SU-DHL-6 (cell line): ENCODE results near the gene CDIP1.

Experiments used
- H2AFZ ChIP-seq: fragments of 200-600 bp; sonication (generic); 2 replicates; pipeline ENCODE4 v1.6.1; 2014; ENCODE audit warnings: low read depth, mild to moderate bottlenecking, moderate library complexity, mixed read lengths, antibody characterized with exemption, low read length; ENCODE audit not compliant: severe bottlenecking
- H3F3A ChIP-seq: fragments of 200-600 bp; shearing (Covaris generic); 2 replicates; pipeline ENCODE4 v1.6.0; 2016; ENCODE audit warnings: antibody characterized with exemption, mild to moderate bottlenecking; ENCODE audit not compliant: insufficient read depth
- H3K27ac ChIP-seq: fragments of 200-600 bp; sonication (generic); 2 replicates; pipeline ENCODE4 v1.5.1; 2016; ENCODE audit warnings: low read depth, mild to moderate bottlenecking, low read length, moderate library complexity, mixed read lengths
- H3K27me3 ChIP-seq: fragments of 200-600 bp; sonication (generic), shearing (Covaris generic); 2 replicates; pipeline ENCODE4 v1.6.0; 2014; ENCODE audit warnings: mild to moderate bottlenecking, low read length
- H3K36me3 ChIP-seq: fragments of 200-600 bp; sonication (generic); 2 replicates; pipeline ENCODE4 v1.6.1; 2014; ENCODE audit warnings: mild to moderate bottlenecking, low read length, mixed read lengths
- H3K4me2 ChIP-seq: fragments of 300-600, 200-600 bp; shearing (Covaris generic), sonication (generic); 2 replicates; pipeline ENCODE4 v1.6.0; 2014; ENCODE audit warnings: low read length, low read depth, mild to moderate bottlenecking; ENCODE audit not compliant: poor library complexity, severe bottlenecking
- H3K4me3 ChIP-seq: fragments of 200-600 bp; sonication (generic); 2 replicates; pipeline ENCODE4 v1.5.1; 2014; ENCODE audit warnings: antibody characterized with exemption, low read length, mild to moderate bottlenecking, mixed read lengths; ENCODE audit not compliant: insufficient read depth, poor library complexity, severe bottlenecking
- H3K79me2 ChIP-seq: fragments of 200-600 bp; sonication (generic); 2 replicates; pipeline ENCODE4 v1.6.1; 2014; ENCODE audit warnings: mild to moderate bottlenecking, low read length, moderate library complexity; ENCODE audit not compliant: insufficient read depth
- H3K9ac ChIP-seq: fragments of 200-600 bp; sonication (generic); 2 replicates; pipeline ENCODE4 v1.7.0; 2014; ENCODE audit warnings: mild to moderate bottlenecking, low read length
- H3K9me2 ChIP-seq: fragments of 200-600 bp; sonication (generic); replicated peaks from 2 replicates; pipeline ENCODE4 v1.6.1; 2014; ENCODE audit warnings: low read length; ENCODE audit not compliant: insufficient read depth
- H3K9me3 ChIP-seq: fragments of 200-600 bp; sonication (generic); 2 replicates; pipeline ENCODE4 v1.6.1; 2014; ENCODE audit warnings: low read length, mixed read lengths; ENCODE audit not compliant: insufficient read depth
- H4K20me1 ChIP-seq: fragments of 200-600 bp; sonication (generic); 2 replicates; pipeline ENCODE4 v1.6.1; 2014; ENCODE audit warnings: low read depth, mild to moderate bottlenecking, antibody characterized with exemption, low read length, moderate library complexity, mixed read lengths
- CTCF ChIP-seq: fragments of 200-600 bp; sonication (generic); IDR thresholded peaks from one replicate; pipeline ENCODE4 v1.5.1; 2017; ENCODE audit warnings: antibody characterized with exemption, mild to moderate bottlenecking, low read length, moderate library complexity; ENCODE audit not compliant: insufficient read depth, poor library complexity, severe bottlenecking
- EZH2phosphoT487 ChIP-seq: fragments of 200-600 bp; sonication (generic), shearing (Covaris generic); conservative IDR thresholded peaks from 2 replicates; pipeline ENCODE4 v1.6.1; 2018; ENCODE audit warnings: mild to moderate bottlenecking, antibody characterized with exemption, low read length, moderate library complexity, mixed read lengths

CDIP1 gene

DNA sequence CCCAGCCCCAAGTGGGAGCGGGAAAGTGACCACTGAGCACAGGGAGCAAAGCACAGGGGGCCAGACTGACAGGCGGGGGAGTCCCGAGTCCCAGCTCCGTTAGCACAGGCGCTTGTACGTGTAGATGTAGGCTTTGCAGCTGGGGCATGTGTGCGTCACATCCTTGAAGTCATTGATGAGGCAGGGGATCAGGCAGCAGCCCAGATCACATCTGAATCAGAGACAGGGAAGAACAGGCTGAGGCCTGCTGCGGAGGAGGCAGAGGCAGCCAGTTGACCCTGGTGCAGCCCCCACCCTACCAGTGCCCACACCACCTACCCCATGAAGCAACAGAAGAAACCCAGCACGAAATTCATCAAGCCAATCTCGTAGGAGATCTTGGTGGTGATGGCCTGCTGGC is 26.1 kb downstream of the CDIP1 start:
- Histone ChIP-seq H4K20me1 (no peaks in the 10 kb centered on the region), H3K4me3 (no peak overlapping the region), H3K9me2 (no peaks in the 10 kb centered on the region), H3K4me2 (no peak overlapping the region), H3K27ac (no peak overlapping the region), H3K9ac (no peak overlapping the region), H2AFZ (no peak overlapping the region), H3K79me2 (no peaks in the 10 kb centered on the region), H3K27me3 (no peaks in the 10 kb centered on the region), H3F3A (peaks cover 10% of the 10 kb centered on the region; the same call in 1 of the 2 replicates), H3K36me3 (no peaks in the 10 kb centered on the region), H3K9me3 (no peaks in the 10 kb centered on the region)
- no peak for TF ChIP-seq CTCF
- TF ChIP-seq EZH2phosphoT487 = no peak

- Histone ChIP-seq H4K20me1 (no peaks in the 10 kb centered on the region), H3K4me3 (no peak overlapping the region), H3K9ac (no peak overlapping the region), H3K36me3 (no peaks in the 10 kb centered on the region), H3K27ac (no peak overlapping the region), H3K79me2 (no peaks in the 10 kb centered on the region), H3F3A (peaks cover 10% of the 10 kb centered on the region; the same call in 1 of the 2 replicates), H3K9me2 (no peaks in the 10 kb centered on the region), H3K9me3 (no peaks in the 10 kb centered on the region), H2AFZ (no peak overlapping the region), H3K4me2 (no peak overlapping the region), H3K27me3 (no peaks in the 10 kb centered on the region)
- no peak for TF ChIP-seq CTCF
- TF ChIP-seq EZH2phosphoT487 = no peak
Measured at GRCh38 chr16:4511441-4512082, 27.0 kb downstream of the CDIP1 start.

DNA sequence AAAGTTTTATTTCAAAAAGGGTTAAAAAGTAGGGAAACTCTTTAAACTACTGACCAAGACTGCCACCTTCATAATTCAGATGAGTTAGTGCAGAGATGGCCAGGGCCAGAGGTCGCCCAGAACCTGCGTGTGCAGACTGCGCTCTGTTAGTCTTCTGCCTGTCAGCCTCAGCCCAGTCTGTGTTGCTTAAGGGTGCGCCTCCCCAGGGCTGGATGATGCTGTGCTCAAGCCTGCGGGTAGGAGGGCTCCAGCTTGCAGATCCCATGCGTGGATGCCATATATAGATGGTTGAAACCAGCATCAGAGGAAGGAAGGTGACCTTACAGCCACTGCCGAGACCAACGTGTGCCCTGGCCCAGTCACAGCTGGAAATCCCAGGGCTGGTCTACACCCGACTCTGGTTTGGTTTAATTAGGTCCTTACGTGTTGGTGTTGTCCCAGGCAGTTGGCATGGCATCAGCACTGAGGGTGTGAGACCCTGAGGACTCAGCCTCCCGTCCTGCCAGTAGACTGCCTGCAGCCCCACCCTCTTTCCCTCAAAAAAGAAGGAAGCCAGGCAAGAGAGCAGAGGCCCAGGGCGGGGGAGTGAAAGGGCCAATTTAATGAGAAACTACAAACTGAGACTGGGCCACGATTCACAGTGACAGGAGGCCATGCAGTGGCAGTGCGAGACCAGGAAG is 27.7 kb downstream of the CDIP1 start:
- H3K36me3 ChIP-seq = no peaks in the 10 kb centered on the region
- H3K27ac ChIP-seq = no peak overlapping the region
- H3F3A ChIP-seq = peaks cover 11% of the 10 kb centered on the region
- H3K9me3 ChIP-seq = no peaks in the 10 kb centered on the region
- no peak overlapping the region for H3K9ac ChIP-seq
- H3K27me3 ChIP-seq = no peaks in the 10 kb centered on the region
- H3K9me2 ChIP-seq = no peaks in the 10 kb centered on the region
- TF ChIP-seq CTCF (no peak), EZH2phosphoT487 (no peak)
- H4K20me1 ChIP-seq = no peaks in the 10 kb centered on the region
- H3K4me2 ChIP-seq = no peak overlapping the region
- no peak overlapping the region for H3K4me3 ChIP-seq
- H2AFZ ChIP-seq = no peak overlapping the region
- no peaks in the 10 kb centered on the region for H3K79me2 ChIP-seq
